Activated CD4-positive, alpha-beta T cell treated with anti-CD3 and anti-CD28 coated beads, Interleukin-2, amount 50 U/mL, for 4 hours (primary cell): Measurements from ENCODE around the gene EFL1.
"Not testable (repeated sequence)": the region's sequence is repeated elsewhere in the genome, so short reads cannot be mapped to it uniquely, and the experiment has no call there.

Experiments
- DNase-seq, 2 experiments: peaks; one replicate each; pipeline ENCODE4 v3.0.0-alpha.2; 2020

Gene EFL1

GRCh38 chr15:82195818-82196217 is 66.7 kb downstream of the EFL1 start:
- not testable (repeated sequence) for DNase-seq

GRCh38 chr15:82194488-82194887 is 68.0 kb downstream of the EFL1 start:
- DNase-seq, result not testable (repeated sequence)

GRCh38 chr15:82193435-82193834 is 69.1 kb downstream of the EFL1 start:
- not testable (repeated sequence) for DNase-seq

GRCh38 chr15:82192394-82192793 is 70.1 kb downstream of the EFL1 start:
- DNase-seq, result not testable (repeated sequence)

- no peak for DNase-seq
Measured at GRCh38 chr15:82186719-82187406, 75.7 kb downstream of the EFL1 start.

- no peak for DNase-seq
Measured at GRCh38 chr15:82186161-82186560, 76.4 kb downstream of the EFL1 start.

- no peak for DNase-seq
Measured at GRCh38 chr15:82184776-82185175, 77.8 kb downstream of the EFL1 start.

- no peak for DNase-seq
Measured at GRCh38 chr15:82184355-82184754, 78.2 kb downstream of the EFL1 start.

- no peak for DNase-seq
Measured at GRCh38 chr15:82183121-82184031, 79.2 kb downstream of the EFL1 start.

GRCh38 chr15:82181371-82181770 is 81.2 kb downstream of the EFL1 start:
- DNase-seq, result no peak

GRCh38 chr15:82178061-82178460 is 84.5 kb downstream of the EFL1 start:
- no peak for DNase-seq

- no peak for DNase-seq
Measured at GRCh38 chr15:82177291-82178010, 85.1 kb downstream of the EFL1 start.

- no peak for DNase-seq
Measured at GRCh38 chr15:82176542-82176941, 86.0 kb downstream of the EFL1 start.

- DNase-seq, result no peak
Measured at GRCh38 chr15:82174471-82175235, 87.9 kb downstream of the EFL1 start.

- no peak for DNase-seq
Measured at GRCh38 chr15:82173108-82173507, 89.4 kb downstream of the EFL1 start.

GRCh38 chr15:82172506-82172905 is 90.0 kb downstream of the EFL1 start:
- no peak for DNase-seq

GRCh38 chr15:82168757-82169156 is 93.8 kb downstream of the EFL1 start:
- DNase-seq, result no peak

GRCh38 chr15:82168296-82168695 is 94.2 kb downstream of the EFL1 start:
- DNase-seq, result no peak

GRCh38 chr15:82165948-82166376 is 96.6 kb downstream of the EFL1 start:
- DNase-seq, result no peak

GRCh38 chr15:82159922-82160321 is 102.6 kb downstream of the EFL1 start:
- DNase-seq, result no peak

- DNase-seq, result no peak
Measured at GRCh38 chr15:82158811-82159210, 103.7 kb downstream of the EFL1 start.

- DNase-seq, result no peak
Measured at GRCh38 chr15:82150645-82151044, 111.9 kb downstream of the EFL1 start.
